Mucosa of descending colon (tissue), 3 donors: ENCODE measurements around the gene FAM163B. TPM values are rescaled to one million over a fixed set of nuclear protein-coding genes. Genes with fewer than 3 reads are reported as not detected.

ENCODE experiments used
- ATAC-seq: fragments of 200-7000 bp; cut with Tn5 transposase; one replicate; pipeline ENCODE4 v1.9.1; 2020; ENCODE audit warnings: mild to moderate bottlenecking, moderate library complexity
- DNase-seq, 3 donors: peaks; one replicate each; pipeline ENCODE4 v3.0.0-alpha.2; 2020
- H3K36me3 ChIP-seq: fragments of 200-600 bp; one replicate; pipeline ENCODE4 v1.8.0; 2021; ENCODE audit warnings: low read depth, mild to moderate bottlenecking
- H3K4me1 ChIP-seq: fragments of 200-600 bp; one replicate; pipeline ENCODE4 v1.8.0; 2021; ENCODE audit warnings: low read depth, mild to moderate bottlenecking
- H3K4me3 ChIP-seq: fragments of 200-600 bp; one replicate; pipeline ENCODE4 v1.8.0; 2021; ENCODE audit warnings: mild to moderate bottlenecking
- H3K9me3 ChIP-seq: fragments of 200-600 bp; one replicate; pipeline ENCODE4 v1.8.0; 2021; ENCODE audit warnings: mild to moderate bottlenecking
- intact Hi-C, 2 donors: fragments of 100-400 bp; cut with DNase I in 1 of 2; cut with micrococcal nuclease in 1 of 2; formaldehyde crosslinking; loops; one replicate each; pipeline versions ENCODE4 v1.11.0 to v1.11.1; 2022; cut with DNase I, micrococcal nuclease
- total RNA-seq, 3 donors: library from RNA; stranded (reverse); fragmentation: NEBNext Ultra II Directional in 2 of 3; extraction: Animal tissue kit (Norgen Biotek cat#: 25700) in 2 of 3; gene quantifications; one replicate each; pipeline versions ENCODE4 v1.2.1 to v1.2.4, GENCODE V29; 2021 to 2023
- TF ChIP-seq, protein P1 (sequence below): fragments of 200-600 bp; IDR thresholded peaks from one replicate; pipeline ENCODE4 v1.8.0; 2022; ENCODE audit warnings: antibody characterized with exemption, mild to moderate bottlenecking
- donor health status: DM: no; HTN: no; CAD: no; lungs with moderate emphysema.
- donor health status: DM: no; HTN: no; CAD: no.
- donor health status: DM: no; HTN: yes; CAD: no.

Gene FAM163B
- total RNA-seq, 3 donors from 2014 or later: 2.0 to 3.9 (median 3.8) TPM

DNA sequence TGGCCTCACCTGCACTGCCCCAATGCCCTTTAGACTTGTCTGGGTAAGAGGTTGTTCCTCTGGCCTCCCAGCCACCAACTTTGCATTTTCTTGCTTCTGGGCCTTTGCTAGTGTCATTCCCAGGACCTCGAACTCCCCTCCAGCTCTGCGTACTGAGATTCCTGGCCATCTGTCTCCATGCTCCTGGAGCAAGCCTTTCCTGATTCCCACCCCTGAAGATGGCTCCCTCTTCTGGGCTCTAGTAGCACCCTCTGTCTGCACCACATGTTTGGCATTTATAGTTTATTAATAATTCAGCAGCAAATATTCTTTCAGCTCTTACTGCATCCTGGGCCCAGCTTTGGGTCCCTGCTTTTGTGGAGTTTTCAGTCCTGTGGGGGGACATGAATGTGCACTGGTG, 14.9 kb downstream of the FAM163B start:
- intact Hi-C loops: no loop called here
- no peak for DNase-seq
- Histone ChIP-seq H3K9me3 (peaks cover 20% of the 10 kb centered on the region), H3K4me3 (no peak overlapping the region), H3K36me3 (no peaks in the 10 kb centered on the region), H3K4me1 (no peaks in the 10 kb centered on the region)
- ATAC-seq: no peak
- TF ChIP-seq, protein P1, sequence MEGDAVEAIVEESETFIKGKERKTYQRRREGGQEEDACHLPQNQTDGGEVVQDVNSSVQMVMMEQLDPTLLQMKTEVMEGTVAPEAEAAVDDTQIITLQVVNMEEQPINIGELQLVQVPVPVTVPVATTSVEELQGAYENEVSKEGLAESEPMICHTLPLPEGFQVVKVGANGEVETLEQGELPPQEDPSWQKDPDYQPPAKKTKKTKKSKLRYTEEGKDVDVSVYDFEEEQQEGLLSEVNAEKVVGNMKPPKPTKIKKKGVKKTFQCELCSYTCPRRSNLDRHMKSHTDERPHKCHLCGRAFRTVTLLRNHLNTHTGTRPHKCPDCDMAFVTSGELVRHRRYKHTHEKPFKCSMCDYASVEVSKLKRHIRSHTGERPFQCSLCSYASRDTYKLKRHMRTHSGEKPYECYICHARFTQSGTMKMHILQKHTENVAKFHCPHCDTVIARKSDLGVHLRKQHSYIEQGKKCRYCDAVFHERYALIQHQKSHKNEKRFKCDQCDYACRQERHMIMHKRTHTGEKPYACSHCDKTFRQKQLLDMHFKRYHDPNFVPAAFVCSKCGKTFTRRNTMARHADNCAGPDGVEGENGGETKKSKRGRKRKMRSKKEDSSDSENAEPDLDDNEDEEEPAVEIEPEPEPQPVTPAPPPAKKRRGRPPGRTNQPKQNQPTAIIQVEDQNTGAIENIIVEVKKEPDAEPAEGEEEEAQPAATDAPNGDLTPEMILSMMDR: no peak

DNA sequence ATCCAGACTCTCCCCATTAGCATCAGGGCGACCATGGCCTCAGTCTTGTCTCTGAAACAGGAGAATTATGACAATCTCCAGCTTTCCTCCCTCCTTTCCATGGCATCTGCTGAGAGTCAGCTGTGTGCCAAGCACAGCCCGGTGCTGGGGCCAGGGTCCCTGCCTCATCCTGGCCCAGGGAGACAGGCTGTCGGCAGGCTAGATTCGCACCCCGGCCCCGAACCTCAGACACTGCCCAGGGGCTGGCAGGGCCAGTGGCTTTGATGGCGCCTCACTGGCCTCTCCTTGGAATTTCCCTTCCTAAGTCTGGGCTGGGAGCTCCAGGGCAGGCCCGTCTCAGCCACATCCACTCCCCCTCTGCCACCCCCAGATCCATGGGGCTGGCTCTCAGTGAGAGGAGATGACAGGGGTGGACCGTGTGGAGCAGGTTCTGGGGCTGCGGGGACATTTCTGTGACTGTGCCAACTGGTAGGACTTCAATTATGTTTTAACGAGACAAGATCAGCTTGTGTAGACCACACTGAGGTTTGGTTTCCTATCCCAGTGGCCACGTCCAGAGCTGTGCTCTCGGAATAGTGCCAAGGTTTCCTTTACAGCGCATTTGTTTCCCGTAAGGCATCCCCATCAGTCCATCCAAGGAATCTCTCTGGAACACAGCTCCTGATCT, 15.5 kb downstream of the FAM163B start:
- TF ChIP-seq, protein P1: no peak
- Histone ChIP-seq H3K4me3 (no peak overlapping the region), H3K4me1 (no peaks in the 10 kb centered on the region), H3K36me3 (no peaks in the 10 kb centered on the region), H3K9me3 (peaks cover 20% of the 10 kb centered on the region)
- intact Hi-C loops: no loop called here
- no peak for DNase-seq
- ATAC-seq: no peak

DNA sequence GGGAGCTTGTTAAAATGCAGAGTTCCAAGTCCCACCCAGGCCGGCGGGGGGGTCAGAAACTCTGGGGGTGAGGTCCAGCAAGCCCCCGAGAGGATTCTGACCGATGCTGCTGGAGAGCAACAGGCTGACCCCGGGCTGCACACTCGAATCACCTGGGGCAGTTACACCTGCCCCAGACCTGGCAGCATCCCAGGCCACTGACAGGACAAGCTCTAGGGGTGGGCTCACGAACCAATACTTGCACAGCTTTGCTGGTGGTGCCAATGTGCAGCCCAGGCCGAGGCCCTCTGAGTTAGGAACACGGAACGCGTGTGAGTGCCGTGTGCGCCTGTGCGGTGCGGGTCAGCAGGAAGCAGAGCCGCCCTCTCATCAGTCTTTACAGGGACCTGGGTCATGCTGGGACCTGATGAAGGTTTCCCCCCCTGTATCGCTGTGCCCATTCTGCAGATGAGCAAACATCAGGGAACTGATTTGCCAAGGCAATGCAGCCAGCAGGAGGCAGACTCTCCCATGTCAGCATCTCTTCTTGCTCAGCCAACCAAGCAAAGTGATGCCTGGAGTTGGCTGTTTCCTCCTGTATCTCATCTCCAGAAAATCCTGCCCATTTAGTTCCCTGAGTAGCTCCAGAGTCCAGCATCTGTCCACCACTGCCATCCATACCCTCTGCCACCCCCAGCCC, 16.3 kb downstream of the FAM163B start:
- DNase-seq (no peak), ATAC-seq (no peak)
- Histone ChIP-seq H3K4me3 (no peak overlapping the region), H3K36me3 (no peaks in the 10 kb centered on the region), H3K4me1 (no peaks in the 10 kb centered on the region), H3K9me3 (peaks cover 17% of the 10 kb centered on the region)
- intact Hi-C loops: no loop called here
- TF ChIP-seq, protein P1: no peak

DNA sequence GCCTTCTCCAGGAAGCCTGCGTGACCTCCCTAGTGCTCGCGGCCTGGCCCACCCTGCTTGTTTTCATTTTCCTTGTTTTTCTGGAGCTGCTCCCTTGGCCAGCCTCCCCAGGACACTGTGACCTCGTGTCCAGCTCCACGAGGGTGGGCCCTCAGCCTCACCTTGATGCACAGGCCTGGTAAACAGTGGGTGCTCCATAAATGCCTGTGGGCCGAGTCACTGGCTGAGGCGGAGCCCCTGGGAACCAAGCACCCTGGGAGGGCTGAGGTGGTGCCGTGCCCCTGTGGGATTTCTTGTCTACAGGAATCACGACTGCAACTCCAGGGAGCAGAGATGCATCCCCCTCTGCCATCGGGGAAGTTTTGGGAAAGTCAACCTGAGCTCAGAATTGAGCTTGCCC, 17.2 kb downstream of the FAM163B start:
- Histone ChIP-seq H3K36me3 (no peaks in the 10 kb centered on the region), H3K9me3 (peaks cover 8% of the 10 kb centered on the region)
- intact Hi-C loops: no loop called here

DNA sequence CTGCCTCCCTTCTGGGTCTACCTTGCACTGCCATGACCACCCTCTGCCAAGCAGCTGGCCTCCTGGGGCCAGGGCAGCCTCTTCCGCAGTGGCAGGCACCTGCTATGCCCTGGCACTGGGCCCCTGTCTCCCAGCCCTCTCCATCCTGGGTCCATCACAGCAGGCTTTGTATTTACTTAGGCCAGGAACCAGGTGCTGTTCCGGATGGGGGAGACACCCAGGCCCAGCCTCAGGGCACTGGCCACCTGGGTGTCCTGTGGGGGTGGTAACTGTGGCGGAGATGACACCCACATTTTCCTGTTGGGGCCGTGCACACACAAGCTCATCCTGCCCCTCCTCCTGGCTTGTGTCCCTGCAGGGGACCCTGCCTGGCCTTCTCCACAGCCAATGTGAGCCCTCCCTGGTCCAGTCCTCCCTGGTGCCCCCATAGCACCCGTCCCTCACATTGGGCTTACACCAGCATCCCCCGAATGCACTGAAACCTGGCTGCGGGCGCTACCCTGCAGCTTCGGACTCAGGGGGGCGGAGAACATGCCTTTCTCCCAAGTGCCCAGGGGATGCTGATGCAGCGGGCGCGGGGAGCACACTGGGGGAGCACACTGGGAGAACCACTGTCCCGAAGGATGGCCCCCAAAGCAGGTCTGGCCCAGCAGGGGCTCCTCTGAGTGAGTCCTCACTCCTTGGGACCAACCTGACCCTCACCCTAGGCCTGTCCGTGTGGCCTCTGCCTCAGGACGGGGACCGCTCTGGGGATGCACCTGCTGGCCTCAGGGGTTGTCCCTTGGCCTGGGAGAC, 17.9 kb downstream of the FAM163B start:
- ATAC-seq (no peak), DNase-seq (no peak)
- no peak overlapping the region for H3K4me3 ChIP-seq
- intact Hi-C loops: no loop called here
- H3K36me3 ChIP-seq: no peaks in the 10 kb centered on the region
- TF ChIP-seq, protein P1: no peak
- H3K4me1 ChIP-seq: no peaks in the 10 kb centered on the region
- H3K9me3 ChIP-seq: peaks cover 1% of the 10 kb centered on the region

More for the DNA sequence above, 17.2 kb downstream of the FAM163B start:
- H3K4me1 ChIP-seq: no peaks in the 10 kb centered on the region
- no peak overlapping the region for H3K4me3 ChIP-seq
- ATAC-seq (peak; percentile 52), DNase-seq (no peak)
- TF ChIP-seq, protein P1: no peak
